GM19467 (cell line): ENCODE measurements around the gene ZNF607.

Source experiments
- ATAC-seq: cut with Tn5 transposase; IDR thresholded peaks from one replicate; pipeline ENCODE4 v1.9.1; 2021; ENCODE audit warnings: mild to moderate bottlenecking, moderate library complexity; ENCODE audit not compliant: unreplicated experiment

Gene ZNF607

DNA sequence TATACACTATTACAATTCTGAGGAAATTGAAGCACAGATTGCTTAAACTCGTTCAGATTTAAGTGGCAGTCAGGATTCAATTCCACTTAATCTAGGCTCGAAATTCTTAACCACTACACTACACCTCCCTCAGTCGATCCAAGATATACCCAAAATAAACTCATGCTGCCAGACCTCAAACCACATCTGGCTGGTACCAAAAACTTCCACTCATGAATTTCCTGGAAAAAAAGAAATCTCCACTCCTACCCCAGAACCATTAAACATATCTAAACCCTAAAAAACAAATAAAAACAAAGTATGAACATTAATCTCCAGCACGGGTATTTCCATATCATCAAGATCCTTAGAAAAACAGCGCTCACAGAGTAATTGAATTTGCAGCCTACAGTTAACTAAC, 65.4 kb downstream of the ZNF607 start:
- no peak for ATAC-seq
